Progenitor cell of endocrine pancreas (in vitro differentiated cells): ENCODE data around the gene PRKCB. TPM values are rescaled to one million over a fixed set of nuclear protein-coding genes. Genes with fewer than 3 reads are reported as not detected.

Experiments used
- DNase-seq: peaks from one replicate; pipeline ENCODE4 v3.0.0; 2021; ENCODE audit warnings: low spot score; ENCODE audit not compliant: unreplicated experiment
- H3K27ac Mint-ChIP-seq: 2 replicates; pipeline ENCODE4 v1.8.0; 2021; ENCODE audit warnings: mild to moderate bottlenecking, moderate library complexity, mixed read lengths
- H3K27me3 Mint-ChIP-seq: 2 replicates; pipeline ENCODE4 v1.8.0; 2021; ENCODE audit warnings: mixed read lengths
- H3K36me3 Mint-ChIP-seq: 2 replicates; pipeline ENCODE4 v1.8.0; 2022; ENCODE audit warnings: mixed read lengths; ENCODE audit not compliant: insufficient read depth
- H3K4me1 Mint-ChIP-seq: 2 replicates; pipeline ENCODE4 v1.8.0; 2021; ENCODE audit warnings: low read depth, mixed read lengths
- H3K4me3 Mint-ChIP-seq: 2 replicates; pipeline ENCODE4 v1.8.0; 2021; ENCODE audit warnings: low read depth, mild to moderate bottlenecking, moderate library complexity, mixed read lengths
- H3K9me3 Mint-ChIP-seq: 2 replicates; pipeline ENCODE4 v1.8.0; 2021; ENCODE audit warnings: low read depth, mixed read lengths
- CTCF ChIP-seq: fragments of 200-600 bp; sonication (generic); IDR thresholded peaks from one replicate; pipeline ENCODE4 v1.5.0; 2021; ENCODE audit warnings: antibody characterized with exemption, mild to moderate bottlenecking; ENCODE audit not compliant: unreplicated experiment
- total RNA-seq: library from RNA; stranded (reverse); gene quantifications from 2 replicates; pipeline ENCODE4 v1.2.1, GENCODE V29; 2021

Gene PRKCB
- total RNA-seq, 1 donor from 2014 or later: 0.36 TPM

- no peak for DNase-seq
- H3K36me3 Mint-ChIP-seq: no peaks in the 10 kb centered on the region
- TF ChIP-seq CTCF: no peak
- H3K27ac Mint-ChIP-seq: no peak overlapping the region
- H3K27me3 Mint-ChIP-seq: peaks cover 24% of the 10 kb centered on the region
- H3K4me1 Mint-ChIP-seq: no peaks in the 10 kb centered on the region
- no peak overlapping the region for H3K4me3 Mint-ChIP-seq
- no peaks in the 10 kb centered on the region for H3K9me3 Mint-ChIP-seq
Measured at GRCh38 chr16:24062270-24062817, 226.6 kb downstream of the PRKCB start.

DNA sequence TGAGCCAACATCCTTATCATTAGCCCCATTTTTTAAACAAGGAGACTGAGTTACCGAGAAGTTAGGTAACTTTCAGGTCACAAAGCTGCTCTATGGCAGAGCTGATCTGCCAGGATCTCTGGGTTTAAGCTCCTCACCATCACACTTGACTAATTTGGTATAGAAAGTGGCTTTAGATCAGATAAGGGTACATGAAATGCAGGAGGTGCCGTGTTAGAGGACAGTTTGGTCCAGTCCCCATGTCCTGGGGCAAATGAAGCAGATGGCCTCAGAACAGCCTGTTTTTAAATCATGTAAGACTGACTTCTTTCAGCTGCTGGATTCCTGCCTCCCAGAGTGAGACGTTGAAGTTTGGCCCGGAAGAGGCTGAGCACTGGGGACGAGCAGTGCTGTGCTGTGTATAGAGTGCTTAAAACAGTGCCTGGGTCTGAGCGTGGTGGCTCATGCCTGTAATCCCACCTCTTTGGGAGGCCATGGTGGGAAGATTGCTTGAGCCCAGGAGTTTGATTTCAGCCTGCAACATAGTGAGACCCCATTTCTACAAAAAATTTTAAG is 233.3 kb downstream of the PRKCB start:
- Mint-ChIP-seq H3K4me1 (no peaks in the 10 kb centered on the region), H3K36me3 (no peaks in the 10 kb centered on the region), H3K27me3 (peaks cover 3% of the 10 kb centered on the region), H3K4me3 (no peak overlapping the region), H3K9me3 (no peaks in the 10 kb centered on the region), H3K27ac (no peak overlapping the region)
- TF ChIP-seq CTCF: no peak
- no peak for DNase-seq

- Mint-ChIP-seq H3K27me3 (peaks cover 5% of the 10 kb centered on the region), H3K27ac (no peak overlapping the region), H3K36me3 (no peaks in the 10 kb centered on the region), H3K4me1 (no peaks in the 10 kb centered on the region), H3K4me3 (no peak overlapping the region), H3K9me3 (no peaks in the 10 kb centered on the region)
- peak; percentile 67 for TF ChIP-seq CTCF
- DNase-seq: peak; percentile 21
Measured at GRCh38 chr16:24070851-24071250, 235.1 kb downstream of the PRKCB start.

DNA sequence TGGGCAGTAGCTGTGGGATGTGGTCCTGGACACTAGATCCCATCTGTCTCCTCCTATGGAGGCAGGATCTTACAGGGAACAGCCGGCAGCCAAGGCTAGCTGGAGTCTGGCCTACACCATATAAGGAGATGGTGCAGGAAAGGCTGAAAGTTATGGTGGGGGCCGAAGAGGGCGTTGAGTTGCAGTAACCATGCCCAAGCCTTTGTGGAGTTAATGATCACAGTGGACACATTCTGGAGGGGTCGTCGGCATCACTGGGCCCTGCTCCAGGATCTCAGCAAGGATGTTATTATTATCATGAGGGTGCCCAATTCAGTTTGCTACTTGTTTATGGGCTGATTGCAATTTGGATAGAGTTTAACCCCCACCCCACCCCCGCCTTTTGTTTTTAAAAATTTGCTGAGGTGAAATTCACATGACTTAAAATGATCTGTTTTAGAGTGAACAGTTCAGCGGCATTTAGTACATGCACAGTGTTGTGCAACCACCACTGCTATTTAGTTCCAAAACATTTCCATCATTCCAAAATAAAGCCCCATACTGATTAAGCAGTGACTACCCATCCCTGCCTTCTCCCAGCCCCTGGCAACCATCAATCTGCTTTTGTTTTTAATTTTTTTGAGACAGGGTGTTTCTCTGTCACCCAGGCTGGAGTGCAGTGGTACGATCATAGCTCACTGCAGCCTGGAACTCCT is 236.0 kb downstream of the PRKCB start:
- no peak for TF ChIP-seq CTCF
- Mint-ChIP-seq H3K27me3 (peaks cover 11% of the 10 kb centered on the region), H3K36me3 (no peaks in the 10 kb centered on the region), H3K27ac (no peak overlapping the region), H3K9me3 (no peaks in the 10 kb centered on the region), H3K4me1 (no peaks in the 10 kb centered on the region), H3K4me3 (no peak overlapping the region)
- no peak for DNase-seq

DNA sequence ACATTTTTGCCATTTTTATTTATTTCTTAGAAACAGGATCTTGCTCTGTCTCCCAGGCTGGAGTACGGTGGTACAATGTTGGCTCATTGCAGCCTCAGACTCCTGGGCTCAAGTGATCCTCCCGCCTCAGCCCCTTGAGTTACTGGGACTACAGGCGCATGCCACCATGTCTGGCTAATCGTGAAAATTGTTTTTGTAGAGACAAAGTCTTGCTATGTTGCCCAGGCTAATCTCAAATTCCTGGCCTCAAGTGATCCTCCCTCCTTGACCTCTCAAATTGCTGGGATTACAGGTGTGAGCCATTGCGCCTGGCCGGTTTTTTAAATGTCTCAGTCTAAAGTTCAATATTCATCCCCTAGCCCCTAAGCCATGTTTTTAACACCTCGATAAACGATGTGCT is 237.5 kb downstream of the PRKCB start:
- Mint-ChIP-seq H3K4me3 (no peak overlapping the region), H3K36me3 (no peaks in the 10 kb centered on the region), H3K27me3 (peaks cover 17% of the 10 kb centered on the region), H3K9me3 (no peaks in the 10 kb centered on the region), H3K27ac (no peak overlapping the region), H3K4me1 (no peaks in the 10 kb centered on the region)
- no peak for TF ChIP-seq CTCF
- DNase-seq: no peak
